ACC112 (cell line): ENCODE measurements around the gene PTPRM.

Source experiments
- H2AFZ ChIP-seq: fragments of 200-600 bp; sonication (generic); one replicate; pipeline ENCODE4 v1.6.0; 2017; ENCODE audit warnings: antibody characterized with exemption, low read length; ENCODE audit not compliant: unreplicated experiment
- H3K27ac ChIP-seq: fragments of 200-600 bp; sonication (generic); 2 replicates; pipeline ENCODE4 v1.5.1; 2014; ENCODE audit warnings: low read depth, mild to moderate bottlenecking, antibody characterized with exemption, low read length, moderate library complexity
- H3K27me3 ChIP-seq: fragments of 200-600 bp; sonication (generic); 2 replicates; pipeline ENCODE4 v1.6.1; 2014; ENCODE audit warnings: mild to moderate bottlenecking, antibody characterized with exemption, low read length, moderate library complexity, mixed read lengths; ENCODE audit not compliant: insufficient read depth
- H3K36me3 ChIP-seq: fragments of 200-600 bp; sonication (generic); 2 replicates; pipeline ENCODE4 v1.6.1; 2016; ENCODE audit warnings: mild to moderate bottlenecking, antibody characterized with exemption, low read length, moderate library complexity, mixed read lengths; ENCODE audit not compliant: insufficient read depth
- H3K4me1 ChIP-seq: fragments of 200-600 bp; sonication (generic); one replicate; pipeline ENCODE4 v1.6.1; 2016; ENCODE audit warnings: low read length, mixed read lengths; ENCODE audit not compliant: insufficient read depth, unreplicated experiment, control insufficient read depth
- H3K4me3 ChIP-seq: fragments of 200-600 bp; sonication (generic); 2 replicates; pipeline ENCODE4 v1.5.1; 2014; ENCODE audit warnings: mild to moderate bottlenecking, low read depth, low read length
- H3K79me2 ChIP-seq: fragments of 200-600 bp; sonication (generic); one replicate; pipeline ENCODE4 v1.6.0; 2016; ENCODE audit warnings: low read length; ENCODE audit not compliant: control insufficient read depth, unreplicated experiment, insufficient read depth

PTPRM gene

GRCh38 chr18:8403713-8404112 lies 836.6 kb downstream of the PTPRM start:
- Histone ChIP-seq H3K4me1 (no peaks in the 10 kb centered on the region), H2AFZ (no peak overlapping the region), H3K4me3 (no peak overlapping the region), H3K36me3 (no peaks in the 10 kb centered on the region), H3K79me2 (no peaks in the 10 kb centered on the region), H3K27me3 (no peaks in the 10 kb centered on the region), H3K27ac (no peak overlapping the region)

- Histone ChIP-seq H3K36me3 (no peaks in the 10 kb centered on the region), H3K27ac (no peak overlapping the region), H3K4me1 (no peaks in the 10 kb centered on the region), H3K27me3 (no peaks in the 10 kb centered on the region), H2AFZ (no peak overlapping the region), H3K4me3 (no peak overlapping the region), H3K79me2 (no peaks in the 10 kb centered on the region)
Observed at GRCh38 chr18:8406186-8406867, 839.2 kb downstream of the PTPRM start.

GRCh38 chr18:8406868-8407250 lies 839.7 kb downstream of the PTPRM start:
- Histone ChIP-seq H3K4me3 (no peak overlapping the region), H3K79me2 (no peaks in the 10 kb centered on the region), H3K27me3 (no peaks in the 10 kb centered on the region), H3K36me3 (no peaks in the 10 kb centered on the region), H3K4me1 (no peaks in the 10 kb centered on the region), H2AFZ (no peak overlapping the region), H3K27ac (no peak overlapping the region)

- Histone ChIP-seq H3K27me3 (no peaks in the 10 kb centered on the region), H3K36me3 (no peaks in the 10 kb centered on the region), H3K79me2 (no peaks in the 10 kb centered on the region), H2AFZ (no peak overlapping the region), H3K27ac (no peak overlapping the region), H3K4me1 (no peaks in the 10 kb centered on the region), H3K4me3 (no peak overlapping the region)
Observed at GRCh38 chr18:8409151-8409550, 842.0 kb downstream of the PTPRM start.

GRCh38 chr18:8411492-8411891 lies 844.4 kb downstream of the PTPRM start:
- no peaks in the 10 kb centered on the region for H3K79me2 ChIP-seq
- no peak overlapping the region for H3K4me3 ChIP-seq
- peaks cover 14% of the 10 kb centered on the region; the same call in 1 of the 2 replicates for H3K27me3 ChIP-seq
- no peak overlapping the region for H3K27ac ChIP-seq
- no peaks in the 10 kb centered on the region for H3K36me3 ChIP-seq
- H3K4me1 ChIP-seq, result no peaks in the 10 kb centered on the region
- no peak overlapping the region for H2AFZ ChIP-seq

GRCh38 chr18:8412117-8412516 lies 845.0 kb downstream of the PTPRM start:
- Histone ChIP-seq H2AFZ (no peak overlapping the region), H3K27me3 (peaks cover 14% of the 10 kb centered on the region; the same call in 1 of the 2 replicates), H3K27ac (no peak overlapping the region), H3K4me1 (no peaks in the 10 kb centered on the region), H3K79me2 (no peaks in the 10 kb centered on the region), H3K36me3 (no peaks in the 10 kb centered on the region), H3K4me3 (no peak overlapping the region)

- Histone ChIP-seq H3K79me2 (no peaks in the 10 kb centered on the region), H2AFZ (no peak overlapping the region), H3K27me3 (peaks cover 14% of the 10 kb centered on the region; the same call in 1 of the 2 replicates), H3K36me3 (no peaks in the 10 kb centered on the region), H3K27ac (no peak overlapping the region), H3K4me1 (no peaks in the 10 kb centered on the region), H3K4me3 (no peak overlapping the region)
Observed at GRCh38 chr18:8413189-8413588, 846.1 kb downstream of the PTPRM start.

- Histone ChIP-seq H3K27me3 (peaks cover 14% of the 10 kb centered on the region; the same call in 1 of the 2 replicates), H3K4me3 (no peak overlapping the region), H3K27ac (no peak overlapping the region), H2AFZ (no peak overlapping the region), H3K79me2 (no peaks in the 10 kb centered on the region), H3K4me1 (no peaks in the 10 kb centered on the region), H3K36me3 (no peaks in the 10 kb centered on the region)
Observed at GRCh38 chr18:8413751-8414150, 846.6 kb downstream of the PTPRM start.

- H3K27me3 ChIP-seq, result peaks cover 14% of the 10 kb centered on the region; the same call in 1 of the 2 replicates
- no peak overlapping the region for H3K4me3 ChIP-seq
- no peaks in the 10 kb centered on the region for H3K79me2 ChIP-seq
- no peaks in the 10 kb centered on the region for H3K36me3 ChIP-seq
- H3K4me1 ChIP-seq, result no peaks in the 10 kb centered on the region
- H2AFZ ChIP-seq, result no peak overlapping the region
- no peak overlapping the region for H3K27ac ChIP-seq
Observed at GRCh38 chr18:8416212-8417019, 849.3 kb downstream of the PTPRM start.

- peaks cover 8% of the 10 kb centered on the region for H3K4me1 ChIP-seq
- no peak overlapping the region for H3K4me3 ChIP-seq
- H2AFZ ChIP-seq, result no peak overlapping the region
- H3K36me3 ChIP-seq, result no peaks in the 10 kb centered on the region
- H3K27ac ChIP-seq, result no peak overlapping the region
- no peaks in the 10 kb centered on the region for H3K79me2 ChIP-seq
- no peaks in the 10 kb centered on the region for H3K27me3 ChIP-seq
Observed at GRCh38 chr18:8422391-8422790, 855.3 kb downstream of the PTPRM start.
